Stimulated activated CD8-positive, alpha-beta memory T cell treated with anti-CD3 and anti-CD28 coated beads, Interleukin-15, amount 100 ng/mL, for 4 hours (primary cell): Measurements from ENCODE around the gene FTCD.
"Not testable (repeated sequence)": the region's sequence is repeated elsewhere in the genome, so short reads cannot be mapped to it uniquely, and the experiment has no call there.

Experiments used
- DNase-seq, 2 donors: peaks; one replicate each; pipeline ENCODE4 v3.0.0-alpha.2; 2020; ENCODE audit warnings: low read depth in 2 of 2

Gene FTCD

GRCh38 chr21:46188226-46189212, 33.1 kb upstream of the FTCD start:
- DNase-seq: no peak

DNA sequence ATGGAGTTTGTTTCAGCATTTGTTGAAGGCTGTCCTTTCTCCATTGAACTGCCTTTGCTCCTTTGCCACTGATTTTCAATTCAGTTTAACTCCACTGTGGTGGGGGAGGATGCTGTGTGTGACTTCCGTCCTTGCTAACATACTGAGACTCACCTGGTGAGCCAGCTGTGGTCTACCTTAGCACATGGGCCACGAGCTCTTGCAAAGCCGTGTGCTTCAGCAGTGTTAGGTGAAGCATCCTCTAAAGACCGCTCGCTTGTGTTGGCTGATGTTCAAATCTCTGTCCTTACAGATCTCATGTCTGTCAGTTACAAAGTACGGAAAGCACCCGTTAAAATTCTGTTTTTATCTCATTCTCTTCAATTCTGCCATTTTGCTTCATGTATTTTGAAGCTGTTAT, 32.4 kb upstream of the FTCD start:
- DNase-seq: no peak

DNA sequence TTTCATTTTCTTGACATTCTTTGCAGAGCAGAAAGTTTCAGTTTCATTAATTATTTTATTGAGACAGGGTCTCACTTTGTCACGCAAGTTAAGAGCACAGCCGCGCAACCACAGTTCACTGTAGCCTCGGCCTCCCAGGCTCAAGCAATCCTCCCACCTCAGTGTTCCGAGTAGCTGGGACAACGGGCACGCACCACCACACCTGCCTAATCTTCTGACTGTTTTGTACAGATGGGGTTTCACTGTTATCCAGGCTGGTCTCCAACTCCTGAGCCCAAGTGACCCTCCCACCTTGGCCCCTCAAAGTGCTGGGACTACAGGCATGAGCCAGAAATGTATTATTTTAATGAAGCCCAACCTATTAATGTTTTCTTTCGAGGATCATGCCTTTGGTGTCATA, 31.9 kb upstream of the FTCD start:
- no peak for DNase-seq

DNA sequence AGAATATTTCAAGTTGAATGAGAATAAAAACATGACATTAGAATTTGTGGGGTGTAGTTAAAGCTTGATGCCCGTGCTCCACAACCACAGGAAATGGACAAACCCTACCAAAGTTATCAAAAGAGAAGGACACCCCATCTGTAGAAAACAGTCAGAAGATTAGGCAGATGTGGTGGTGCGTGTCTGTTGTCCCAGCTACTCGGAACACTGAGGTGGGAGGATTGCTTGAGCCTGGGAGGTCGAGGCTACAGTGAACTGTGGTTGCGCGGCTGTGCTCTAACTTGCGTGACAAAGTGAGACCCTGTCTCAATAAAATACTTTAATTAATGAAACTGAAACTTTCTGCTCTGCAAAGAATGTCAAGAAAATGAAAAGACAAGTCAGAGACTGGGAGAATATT, 30.3 kb upstream of the FTCD start:
- no peak for DNase-seq

DNA sequence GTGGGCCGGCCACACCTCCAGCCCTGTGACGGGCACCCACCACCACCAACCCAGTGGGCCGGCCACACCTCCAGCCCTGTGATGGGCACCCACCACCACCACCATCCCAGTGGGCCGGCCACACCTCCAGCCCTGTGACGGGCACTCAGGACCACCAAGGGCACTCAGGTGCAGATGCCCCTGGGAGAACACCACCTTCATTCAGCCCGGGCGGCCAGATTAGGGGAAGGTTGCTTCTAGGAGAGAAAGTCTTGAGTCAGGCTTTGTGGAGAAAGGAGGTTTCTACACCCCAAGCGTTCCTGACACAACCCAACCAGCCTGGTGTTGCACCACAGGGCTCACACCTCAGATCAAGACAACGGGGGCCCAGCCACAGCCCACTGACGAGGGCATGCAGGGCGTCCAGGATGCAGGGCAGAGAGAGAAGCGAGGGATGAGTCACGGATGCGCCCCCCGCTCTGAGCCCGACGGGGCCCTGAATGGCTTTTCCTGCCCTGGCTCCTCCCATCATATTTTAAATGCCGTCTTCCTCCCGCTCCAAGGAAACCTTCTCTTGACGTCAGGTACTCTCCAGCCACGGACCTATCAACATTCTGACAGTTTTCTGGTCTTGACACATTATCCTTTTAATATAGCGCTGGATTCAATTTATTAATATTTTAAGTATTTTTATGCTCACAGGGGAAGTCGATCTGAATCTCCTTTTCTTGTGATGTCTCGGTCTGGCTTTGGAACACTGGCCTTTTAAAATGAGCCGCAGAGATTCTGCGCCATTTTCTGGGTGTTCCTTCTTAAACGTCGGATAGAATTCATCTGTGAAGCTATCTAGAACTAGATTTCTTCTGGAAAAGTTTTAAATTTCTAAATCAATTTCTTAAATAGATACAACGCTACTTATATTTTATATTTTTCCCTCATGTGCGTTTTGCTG, 29.5 kb upstream of the FTCD start:
- peak; percentile 38 to 58 for DNase-seq

DNA sequence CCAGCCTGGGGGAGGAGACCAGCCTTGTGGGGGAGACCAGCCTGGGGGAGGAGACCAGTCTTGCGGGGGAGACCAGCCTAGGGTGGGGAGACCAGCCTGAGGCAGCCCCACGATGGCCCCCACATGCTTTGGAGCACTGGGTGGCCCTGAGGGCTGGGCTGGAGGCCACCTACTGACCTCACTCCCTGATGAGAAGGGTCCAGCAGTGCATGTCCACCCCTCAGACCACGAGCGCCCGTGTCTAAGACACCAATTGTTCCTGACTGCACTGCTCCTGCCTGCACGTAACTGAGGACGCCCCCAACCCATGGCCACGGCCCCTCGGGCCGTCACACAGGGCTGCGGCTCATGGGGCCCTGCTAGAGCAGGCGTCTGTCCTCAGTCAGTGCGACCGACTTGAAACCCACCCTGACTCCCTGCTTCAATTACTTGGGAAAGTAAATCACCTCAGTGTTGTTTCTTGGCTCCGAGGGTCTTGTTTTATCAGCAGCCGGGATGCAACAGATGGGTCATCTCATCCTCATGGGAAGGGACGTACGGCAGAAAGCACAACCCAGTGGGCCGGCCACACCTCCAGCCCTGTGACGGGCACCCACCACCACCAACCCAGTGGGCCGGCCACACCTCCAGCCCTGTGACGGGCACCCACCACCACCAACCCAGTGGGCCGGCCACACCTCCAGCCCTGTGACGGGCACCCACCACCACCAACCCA, 28.7 kb upstream of the FTCD start, which contains the start of gene SPATC1L:
TSS of gene SPATC1L (minus strand) at position 550 of the 715 bp plus-strand sequence. CDS start 1,643 bp downstream, outside the sequence.
- peak; percentile 17 to 25 for DNase-seq

DNA sequence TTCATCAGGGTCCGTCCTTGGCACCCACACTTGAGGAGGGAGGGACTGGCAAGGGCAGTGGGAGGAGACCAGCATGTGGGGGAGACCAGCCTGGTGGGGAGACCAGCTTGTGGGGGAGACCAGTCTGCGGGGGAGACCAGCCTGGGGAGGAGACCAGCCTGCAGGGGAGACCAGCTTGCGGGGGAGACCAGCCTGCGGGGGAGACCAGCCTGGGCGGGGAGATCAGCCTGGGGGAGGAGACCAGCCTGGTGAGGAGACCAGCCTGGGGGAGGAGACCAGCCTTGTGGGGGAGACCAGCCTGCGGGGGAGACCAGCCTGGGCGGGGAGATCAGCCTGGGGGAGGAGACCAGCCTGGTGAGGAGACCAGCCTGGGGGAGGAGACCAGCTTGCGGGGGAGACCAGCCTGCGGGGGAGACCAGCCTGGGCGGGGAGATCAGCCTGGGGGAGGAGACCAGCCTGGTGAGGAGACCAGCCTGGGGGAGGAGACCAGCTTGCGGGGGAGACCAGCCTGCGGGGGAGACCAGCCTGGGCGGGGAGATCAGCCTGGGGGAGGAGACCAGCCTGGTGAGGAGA, 28.0 kb upstream of the FTCD start:
- DNase-seq: not testable (repeated sequence)

- no peak for DNase-seq
These were observed 27.4 kb upstream of the FTCD start for GRCh38 chr21:46182548-46183336.

DNA sequence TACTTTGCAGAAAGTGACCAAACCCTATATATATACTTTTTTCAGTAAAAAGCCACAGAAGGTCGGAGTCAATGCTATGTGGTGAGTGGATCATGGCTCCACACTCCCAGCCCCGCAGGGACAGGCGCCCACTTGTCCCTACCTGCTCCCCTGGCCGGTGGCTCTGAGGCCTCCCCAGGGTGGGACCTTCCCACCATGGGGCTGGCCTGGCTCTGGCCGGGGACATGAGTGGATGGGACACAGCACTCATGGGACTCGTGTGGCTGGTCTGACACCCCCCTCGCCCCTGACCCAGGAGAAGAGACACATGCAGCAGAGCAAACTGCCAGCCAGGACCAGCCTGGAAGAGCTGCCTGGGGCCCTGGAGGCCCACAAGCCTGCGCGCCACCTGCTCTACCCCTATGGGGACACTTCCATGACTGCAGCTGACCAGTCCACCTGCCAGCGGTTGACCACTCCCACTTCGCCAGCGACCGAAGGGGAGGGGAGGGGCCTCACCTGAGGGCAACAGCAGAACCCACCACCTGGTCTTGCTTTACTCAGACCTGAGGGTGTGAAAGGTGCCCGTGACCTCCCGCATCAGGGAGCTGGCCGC, 26.7 kb upstream of the FTCD start:
- no peak for DNase-seq

GRCh38 chr21:46181436-46181835, 26.1 kb upstream of the FTCD start:
- no peak for DNase-seq

DNA sequence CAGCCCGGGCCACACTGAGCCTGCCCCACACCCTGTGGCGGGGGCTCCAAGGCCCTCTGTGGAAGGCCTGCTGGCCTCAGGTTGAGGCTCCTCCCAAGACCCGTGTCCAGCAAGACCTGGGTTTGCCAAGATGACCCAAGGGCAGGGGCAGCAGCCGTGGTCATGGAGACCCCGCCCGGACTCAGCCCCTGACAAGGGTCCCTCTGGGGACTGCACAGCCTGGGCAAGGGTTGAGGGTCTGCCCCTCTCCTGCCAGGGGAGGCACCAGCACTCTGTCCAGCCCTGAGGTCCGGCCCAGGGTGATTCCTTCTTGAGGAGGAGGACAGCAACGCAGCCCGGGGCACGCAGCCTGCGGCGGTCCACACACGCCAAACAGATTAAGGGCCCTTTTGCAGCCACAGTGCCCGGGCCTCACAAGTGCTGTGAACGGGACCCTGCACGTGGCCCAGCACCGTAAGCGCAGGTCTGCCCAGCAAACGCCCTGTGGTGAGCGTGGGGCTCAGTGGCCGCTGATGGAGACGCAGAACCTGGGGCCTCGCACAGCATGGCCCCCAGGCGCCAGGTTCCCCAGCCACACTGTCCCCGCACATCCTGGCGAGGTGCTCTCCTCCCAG, 25.5 kb upstream of the FTCD start:
- DNase-seq: no peak

GRCh38 chr21:46180079-46180722, 24.8 kb upstream of the FTCD start:
- DNase-seq: no peak

DNA sequence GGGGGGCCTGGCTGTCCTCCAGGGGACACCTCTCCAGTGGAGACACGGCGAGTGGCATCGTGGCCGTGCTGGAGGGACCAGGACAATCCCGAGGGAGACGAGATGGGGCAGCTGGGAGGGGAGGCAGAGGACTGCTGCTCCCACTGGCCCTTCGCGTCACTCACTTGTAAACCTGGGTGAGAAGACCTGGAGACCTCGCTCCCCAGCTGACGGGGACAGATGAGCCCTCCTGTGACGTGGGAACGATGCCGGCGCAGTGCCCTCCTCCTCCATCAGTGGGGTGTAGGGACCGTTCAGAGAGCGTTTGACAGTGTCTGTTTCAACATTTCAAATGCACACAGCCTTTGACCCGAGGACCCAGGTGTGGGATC, 24.3 kb upstream of the FTCD start:
- no peak for DNase-seq

DNA sequence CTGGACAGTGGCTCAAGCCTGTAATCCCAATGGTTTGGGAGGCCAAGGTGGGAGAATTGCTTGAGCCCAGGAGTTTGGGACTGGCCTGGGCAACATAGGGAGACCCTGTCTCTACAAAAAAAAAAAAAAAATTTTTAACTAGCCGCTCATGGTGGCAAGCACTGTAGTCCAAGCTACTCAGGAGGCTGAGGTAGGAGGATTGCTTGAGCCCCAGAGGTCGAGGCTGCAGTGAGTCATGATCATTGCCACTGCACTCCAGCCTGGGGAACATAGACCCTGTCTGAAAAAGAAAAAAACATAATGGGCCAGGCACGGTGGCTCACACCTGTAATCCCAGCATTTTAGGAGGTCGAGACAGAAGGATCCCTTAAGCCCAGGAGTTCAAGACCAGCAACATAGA, 23.6 kb upstream of the FTCD start:
- no peak for DNase-seq

DNA sequence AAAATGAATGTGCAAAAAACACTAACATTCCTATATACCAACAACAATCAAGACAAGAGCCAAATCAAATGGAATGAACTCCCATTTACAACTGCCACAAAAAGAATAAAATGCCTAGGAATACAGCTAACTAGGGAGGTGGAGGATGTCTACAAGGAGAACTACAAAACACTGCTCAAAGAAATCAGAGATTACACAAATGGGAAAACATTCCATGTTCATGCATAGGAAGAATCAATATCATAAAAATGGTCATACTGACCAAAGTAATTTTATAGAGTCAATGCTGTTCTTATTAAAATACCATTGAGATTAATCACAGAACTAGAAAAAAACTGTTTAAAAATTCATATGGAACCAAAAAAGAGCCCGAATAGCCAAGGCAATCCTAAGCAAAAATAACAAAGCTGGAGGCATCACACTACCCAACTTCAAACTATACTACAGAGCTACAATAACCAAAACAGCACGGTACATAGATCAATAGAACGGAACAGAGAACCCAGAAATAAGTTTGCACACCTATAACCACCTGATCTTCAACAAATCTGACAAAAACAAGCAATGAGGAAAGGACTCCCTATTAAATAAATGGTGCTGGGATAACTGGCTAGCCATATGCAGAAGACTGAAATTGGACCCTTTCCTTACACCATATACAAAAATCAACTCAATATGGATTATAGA, 21.2 kb upstream of the FTCD start:
- DNase-seq: not testable (repeated sequence)

- DNase-seq: no peak
These were observed 18.2 kb upstream of the FTCD start for GRCh38 chr21:46173573-46173972.

DNA sequence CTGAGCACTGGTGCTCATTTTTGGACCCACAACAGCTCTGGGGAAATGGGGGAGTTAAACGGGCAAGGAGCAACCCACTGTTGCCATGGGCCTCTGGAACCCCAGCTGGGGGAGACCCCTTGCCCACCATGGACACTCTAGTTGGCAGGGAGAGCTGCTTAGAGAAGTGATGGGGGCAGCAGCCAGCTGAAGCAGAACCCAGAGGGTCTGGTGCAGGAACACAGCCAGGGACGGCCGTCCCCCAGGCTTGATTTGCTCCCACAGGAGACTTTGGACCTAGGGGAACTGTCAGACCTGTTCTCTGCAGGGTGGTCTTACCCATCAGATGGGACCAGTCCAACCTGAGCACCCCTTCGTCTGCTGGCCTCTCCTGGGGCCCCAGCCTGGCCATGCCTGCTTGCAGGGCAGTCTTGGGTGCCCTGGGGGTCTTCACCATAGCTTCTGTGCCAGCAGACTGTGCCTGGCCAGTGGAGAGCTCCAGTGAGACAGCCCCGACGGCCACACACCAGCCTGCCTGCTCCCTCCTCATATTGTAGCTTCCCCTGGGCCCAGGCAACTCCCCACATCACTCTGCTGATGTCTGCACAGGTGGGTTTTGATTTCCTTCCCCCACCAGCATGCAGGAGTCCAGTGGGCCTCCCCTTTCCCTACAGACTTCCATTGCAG, 17.6 kb upstream of the FTCD start:
- no peak for DNase-seq
